RWPE2 (cell line): ENCODE results near the gene GFOD2.

Experiments used
- ATAC-seq: fragments of 200-7000 bp; cut with Tn5 transposase; 3 replicates; pipeline ENCODE4 v1.9.1; 2021; ENCODE audit warnings: low read depth
- DNase-seq: peaks from one replicate; pipeline ENCODE4 v3.0.0-alpha.2; 2020; ENCODE audit warnings: low spot score
- H3K27ac ChIP-seq: fragments of 450-650 bp; 2 replicates; pipeline ENCODE4 v1.5.1; 2017; ENCODE audit warnings: mild to moderate bottlenecking; ENCODE audit not compliant: poor library complexity, severe bottlenecking
- H3K27me3 ChIP-seq: fragments of 250-450 bp; sonication (Bioruptor Pico); 2 replicates; pipeline ENCODE4 v1.5.1; 2021; ENCODE audit warnings: mild to moderate bottlenecking, moderate library complexity; ENCODE audit not compliant: insufficient read depth, poor library complexity, severe bottlenecking
- H3K36me3 ChIP-seq: fragments of 250-450 bp; sonication (Bioruptor Pico); 2 replicates; pipeline ENCODE4 v1.5.1; 2020; ENCODE audit warnings: low read depth, mild to moderate bottlenecking, moderate library complexity
- H3K4me1 ChIP-seq: fragments of 250-450 bp; sonication (Bioruptor Pico); 2 replicates; pipeline ENCODE4 v1.5.1; 2021; ENCODE audit warnings: mild to moderate bottlenecking, moderate library complexity; ENCODE audit not compliant: insufficient read depth, poor library complexity, severe bottlenecking
- H3K4me3 ChIP-seq: fragments of 250-450 bp; sonication (Bioruptor Pico); 2 replicates; pipeline ENCODE4 v1.5.1; 2021; ENCODE audit warnings: mild to moderate bottlenecking, moderate library complexity; ENCODE audit not compliant: severe bottlenecking
- H3K9me3 ChIP-seq: fragments of 250-450 bp; sonication (Bioruptor Pico); 2 replicates; pipeline ENCODE4 v1.5.1; 2021; ENCODE audit warnings: mild to moderate bottlenecking, moderate library complexity; ENCODE audit not compliant: severe bottlenecking
- CTCF ChIP-seq: fragments of 450-650 bp; IDR thresholded peaks from one replicate; pipeline ENCODE4 v1.5.1; 2017; ENCODE audit warnings: mild to moderate bottlenecking, moderate library complexity; ENCODE audit not compliant: poor library complexity, severe bottlenecking

Gene GFOD2

GRCh38 chr16:67723911-67724305, 4.8 kb upstream of the GFOD2 start:
- H3K27me3 ChIP-seq = no peaks in the 10 kb centered on the region
- H3K4me1 ChIP-seq = peaks cover 5% of the 10 kb centered on the region
- H3K4me3 ChIP-seq = no peak overlapping the region
- no peaks in the 10 kb centered on the region for H3K9me3 ChIP-seq
- no peak for ATAC-seq
- peaks cover 11% of the 10 kb centered on the region for H3K36me3 ChIP-seq
- no peak for DNase-seq
- H3K27ac ChIP-seq = peak overlapping the region; percentile 18
- no peak for TF ChIP-seq CTCF

GRCh38 chr16:67723151-67723910, 4.2 kb upstream of the GFOD2 start:
- DNase-seq = peak; percentile 79
- peak; percentile 63 for ATAC-seq
- H3K4me1 ChIP-seq = peaks cover 5% of the 10 kb centered on the region
- no peak for TF ChIP-seq CTCF
- H3K4me3 ChIP-seq = no peak overlapping the region
- peak overlapping the region; percentile 18 for H3K27ac ChIP-seq
- no peaks in the 10 kb centered on the region for H3K9me3 ChIP-seq
- H3K27me3 ChIP-seq = no peaks in the 10 kb centered on the region
- H3K36me3 ChIP-seq = peaks cover 8% of the 10 kb centered on the region

- no peak for TF ChIP-seq CTCF
- ATAC-seq (peak; percentile 9; the same call in 2 of the 3 replicates), DNase-seq (no peak)
- H3K4me1 ChIP-seq = peaks cover 5% of the 10 kb centered on the region
- no peaks in the 10 kb centered on the region for H3K27me3 ChIP-seq
- H3K9me3 ChIP-seq = no peaks in the 10 kb centered on the region
- H3K27ac ChIP-seq = peak overlapping the region; percentile 43
- H3K36me3 ChIP-seq = peaks cover 4% of the 10 kb centered on the region; the same call in 1 of the 2 replicates
- H3K4me3 ChIP-seq = no peak overlapping the region
Observed at GRCh38 chr16:67720236-67720635, 1.1 kb upstream of the GFOD2 start.

- peak overlapping the region; percentile 43 for H3K27ac ChIP-seq
- TF ChIP-seq CTCF = no peak
- peak overlapping the region; percentile 76 for H3K4me3 ChIP-seq
- peaks cover 5% of the 10 kb centered on the region for H3K4me1 ChIP-seq
- peaks cover 4% of the 10 kb centered on the region; the same call in 1 of the 2 replicates for H3K36me3 ChIP-seq
- no peak for DNase-seq
- H3K27me3 ChIP-seq = no peaks in the 10 kb centered on the region
- no peaks in the 10 kb centered on the region for H3K9me3 ChIP-seq
- peak; percentile 40 for ATAC-seq
Observed at GRCh38 chr16:67719778-67720144, 645 bp upstream of the GFOD2 start.

GRCh38 chr16:67718668-67719047, 458 bp downstream of the GFOD2 start:
- peaks cover 5% of the 10 kb centered on the region for H3K4me1 ChIP-seq
- no peak for TF ChIP-seq CTCF
- no peaks in the 10 kb centered on the region for H3K9me3 ChIP-seq
- ATAC-seq = peak; percentile 24
- H3K27ac ChIP-seq = peak overlapping the region; percentile 43
- H3K36me3 ChIP-seq = peaks cover 4% of the 10 kb centered on the region; the same call in 1 of the 2 replicates
- H3K4me3 ChIP-seq = peak overlapping the region; percentile 76
- DNase-seq = no peak
- no peaks in the 10 kb centered on the region for H3K27me3 ChIP-seq
